CD4-positive, alpha-beta T cell treated with Interleukin-6 at 100 ng/mL for 8 hours (primary cell): ENCODE data around the gene F10.
"Not testable (repeated sequence)": the region's sequence is repeated elsewhere in the genome, so short reads cannot be mapped to it uniquely, and the experiment has no call there.

Experiments used
- DNase-seq: peaks from one replicate; pipeline ENCODE4 v3.0.0-alpha.2; 2020; ENCODE audit warnings: mixed read lengths, low spot score

The F10 gene

GRCh38 chr13:113153810-113154748, 31.5 kb downstream of the F10 start:
- DNase-seq = peak; percentile 69

- DNase-seq = no peak
Observed at GRCh38 chr13:113155201-113155600, 32.6 kb downstream of the F10 start.

GRCh38 chr13:113155982-113156655, 33.5 kb downstream of the F10 start:
- DNase-seq = no peak

- no peak for DNase-seq
Observed at GRCh38 chr13:113157206-113157928, 34.8 kb downstream of the F10 start.

GRCh38 chr13:113157929-113158747, 35.5 kb downstream of the F10 start, which contains the start of gene PROZ:
TSS of gene PROZ (plus strand) at chr13:113158648. CDS start at chr13:113158661, 13 bp downstream.
- no peak for DNase-seq

- DNase-seq = no peak
Observed at GRCh38 chr13:113158946-113159345, 36.3 kb downstream of the F10 start.

GRCh38 chr13:113159701-113160100, 37.1 kb downstream of the F10 start:
- no peak for DNase-seq

- DNase-seq = no peak
Observed at GRCh38 chr13:113160983-113161382, 38.4 kb downstream of the F10 start.

GRCh38 chr13:113161433-113161832, 38.8 kb downstream of the F10 start:
- no peak for DNase-seq

GRCh38 chr13:113161975-113162374, 39.4 kb downstream of the F10 start:
- DNase-seq = not testable (repeated sequence)

- DNase-seq = no peak
Observed at GRCh38 chr13:113162783-113163685, 40.4 kb downstream of the F10 start.

GRCh38 chr13:113164492-113164891, 41.9 kb downstream of the F10 start:
- DNase-seq = no peak

GRCh38 chr13:113166266-113166665, 43.7 kb downstream of the F10 start:
- no peak for DNase-seq

GRCh38 chr13:113166681-113167080, 44.1 kb downstream of the F10 start:
- DNase-seq = no peak

GRCh38 chr13:113167155-113167554, 44.6 kb downstream of the F10 start:
- DNase-seq = no peak

- no peak for DNase-seq
Observed at GRCh38 chr13:113167575-113167974, 45.0 kb downstream of the F10 start.

- no peak for DNase-seq
Observed at GRCh38 chr13:113168211-113168610, 45.6 kb downstream of the F10 start.

GRCh38 chr13:113169277-113170272, 47.0 kb downstream of the F10 start:
- DNase-seq = no peak

GRCh38 chr13:113170511-113170910, 47.9 kb downstream of the F10 start:
- DNase-seq = no peak
